Lower leg skin (tissue), 4 donors: ENCODE measurements around the gene TRPV2. TPM values are rescaled to one million over a fixed set of nuclear protein-coding genes. Genes with fewer than 3 reads are reported as not detected.

Source experiments
- DNase-seq, 2 donors: peaks; one replicate each; pipeline ENCODE4 v3.0.0-alpha.2; 2019; ENCODE audit warnings: low spot score in 2 of 2
- H3K4me3 ChIP-seq: fragments of 200-600 bp; sonication (generic); 2 replicates; pipeline ENCODE4 v1.5.1; 2017; ENCODE audit warnings: mild to moderate bottlenecking, low read depth; ENCODE audit not compliant: poor library complexity, severe bottlenecking
- POLR2A ChIP-seq, 2 donors: fragments of 450-650 bp; IDR thresholded peaks; one replicate each; pipeline ENCODE4 v1.6.1; 2016 to 2017; ENCODE audit warnings: antibody characterized with exemption in 2 of 2, mild to moderate bottlenecking in 1 of 2, moderate library complexity in 1 of 2
- WGBS, 2 donors: methylation state at CpG; one replicate each; pipeline ENCODE4 v1.1.5; 2018; 5-methylcytosine and 5-hydroxymethylcytosine counted together
- intact Hi-C: fragments of 100-400 bp; cut with DNase I; formaldehyde crosslinking; loops from one replicate; pipeline ENCODE4 v1.15.0; 2023; ENCODE audit warnings: low total_unique reads
- total RNA-seq, 4 donors: library from RNA; depleted of rRNA; stranded (reverse); fragments of >200 nt; gene quantifications; one replicate each; pipeline ENCODE4 v1.1.0, GENCODE V29; 2016
- TF ChIP-seq, protein P1 (sequence below), 3 donors: fragments of 450-650 bp; IDR thresholded peaks; one replicate each; pipeline ENCODE4 v1.5.1; 2016; ENCODE audit warnings: antibody characterized with exemption in 3 of 3, mild to moderate bottlenecking in 3 of 3, moderate library complexity in 2 of 3

TRPV2 gene
- total RNA-seq, 4 donors from 2014 or later = 3.3 to 8.9 (median 6.9) TPM

DNA sequence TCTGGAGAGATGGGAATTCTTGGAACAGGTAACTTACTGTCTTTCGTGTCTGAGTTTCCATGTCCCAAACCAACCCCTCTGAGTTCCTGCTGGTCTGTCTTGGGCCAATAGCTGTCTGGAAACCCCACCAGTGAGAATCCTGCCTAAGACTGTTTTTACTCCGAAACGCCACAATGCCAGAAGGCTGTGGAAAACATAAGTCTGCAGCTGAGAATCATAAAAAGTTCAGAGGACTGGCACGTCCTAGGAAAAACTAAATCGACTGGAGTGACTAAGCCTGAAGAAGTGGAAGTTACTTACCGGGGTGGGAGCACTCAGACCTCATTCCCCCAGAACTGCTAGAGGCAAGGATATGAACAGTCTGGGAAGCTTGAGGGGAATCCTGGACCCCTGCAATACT is 63.3 kb downstream of the TRPV2 start:
- intact Hi-C loops = no loop called here
- 67 to 71% methylated on average over 6 of the region's 6 CpGs for WGBS, 2 donors
- no peak for DNase-seq
- TF ChIP-seq, protein P1, sequence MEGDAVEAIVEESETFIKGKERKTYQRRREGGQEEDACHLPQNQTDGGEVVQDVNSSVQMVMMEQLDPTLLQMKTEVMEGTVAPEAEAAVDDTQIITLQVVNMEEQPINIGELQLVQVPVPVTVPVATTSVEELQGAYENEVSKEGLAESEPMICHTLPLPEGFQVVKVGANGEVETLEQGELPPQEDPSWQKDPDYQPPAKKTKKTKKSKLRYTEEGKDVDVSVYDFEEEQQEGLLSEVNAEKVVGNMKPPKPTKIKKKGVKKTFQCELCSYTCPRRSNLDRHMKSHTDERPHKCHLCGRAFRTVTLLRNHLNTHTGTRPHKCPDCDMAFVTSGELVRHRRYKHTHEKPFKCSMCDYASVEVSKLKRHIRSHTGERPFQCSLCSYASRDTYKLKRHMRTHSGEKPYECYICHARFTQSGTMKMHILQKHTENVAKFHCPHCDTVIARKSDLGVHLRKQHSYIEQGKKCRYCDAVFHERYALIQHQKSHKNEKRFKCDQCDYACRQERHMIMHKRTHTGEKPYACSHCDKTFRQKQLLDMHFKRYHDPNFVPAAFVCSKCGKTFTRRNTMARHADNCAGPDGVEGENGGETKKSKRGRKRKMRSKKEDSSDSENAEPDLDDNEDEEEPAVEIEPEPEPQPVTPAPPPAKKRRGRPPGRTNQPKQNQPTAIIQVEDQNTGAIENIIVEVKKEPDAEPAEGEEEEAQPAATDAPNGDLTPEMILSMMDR (IDR thresholded peaks at IDR 0.05) = no peak
- TF ChIP-seq POLR2A (IDR thresholded peaks at IDR 0.05) = no peak
- no peak overlapping the region for H3K4me3 ChIP-seq

GRCh38 chr17:16479264-16479663 is 63.9 kb downstream of the TRPV2 start:
- 86 to 88% methylated on average over 1 to 2 of the region's 2 CpGs for WGBS, 2 donors
- intact Hi-C loops = no loop called here

DNA sequence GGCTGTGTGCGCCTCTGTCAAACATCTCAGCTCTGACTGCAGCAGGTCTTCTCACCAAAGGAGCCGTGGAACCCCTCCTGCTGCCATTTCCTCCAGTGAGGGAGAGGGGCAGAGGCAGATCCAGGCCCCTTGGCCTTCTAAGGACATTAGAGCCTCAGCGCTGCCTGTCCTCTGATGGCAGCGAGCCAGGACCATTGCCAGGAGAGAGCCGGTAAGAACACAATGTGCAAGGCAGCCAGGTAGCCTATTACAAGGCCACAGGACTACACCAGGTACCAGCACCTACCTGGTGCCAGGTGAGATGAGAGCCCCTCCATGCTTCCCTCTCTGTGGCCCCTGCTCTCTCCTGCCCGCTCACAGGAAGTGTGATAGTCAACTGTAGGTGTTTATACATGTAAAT is 65.6 kb downstream of the TRPV2 start:
- TF ChIP-seq, protein P1 (IDR thresholded peaks at IDR 0.05) = no peak
- no peak for TF ChIP-seq POLR2A (IDR thresholded peaks at IDR 0.05)
- no peak for DNase-seq
- intact Hi-C loops = no loop called here
- 81 to 91% methylated on average over 4 to 6 of the region's 6 CpGs for WGBS, 2 donors
- no peak overlapping the region for H3K4me3 ChIP-seq

More at GRCh38 chr17:16479264-16479663, 63.9 kb downstream of the TRPV2 start:
- no peak for DNase-seq
- H3K4me3 ChIP-seq = no peak overlapping the region
- no peak for TF ChIP-seq POLR2A (IDR thresholded peaks at IDR 0.05)
- TF ChIP-seq, protein P1 (IDR thresholded peaks at IDR 0.05) = no peak

DNA sequence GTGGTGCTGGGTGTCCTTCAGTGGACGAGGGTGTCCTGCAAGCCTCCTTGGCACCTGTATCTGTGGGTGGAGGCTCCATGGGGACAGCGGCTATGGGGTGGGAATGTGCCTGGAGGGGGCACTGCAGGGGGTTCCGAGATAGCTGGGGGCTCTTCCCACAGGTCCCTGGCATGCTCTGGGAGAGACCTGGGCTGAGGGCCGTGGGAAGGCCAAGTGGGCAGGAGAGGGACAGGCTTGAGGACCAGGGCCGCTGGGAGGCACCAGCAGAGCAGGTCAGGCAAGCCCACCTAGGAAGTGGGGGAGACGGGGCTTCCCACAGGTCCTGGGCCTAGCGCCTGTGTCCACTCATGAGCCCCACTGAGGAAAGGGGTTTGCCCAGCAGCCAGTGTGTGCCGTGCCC is 66.9 kb downstream of the TRPV2 start:
- intact Hi-C loops = no loop called here
- no peak overlapping the region for H3K4me3 ChIP-seq
- 84 to 89% methylated on average over 6 to 8 of the region's 8 CpGs for WGBS, 2 donors
- no peak for TF ChIP-seq POLR2A (IDR thresholded peaks at IDR 0.05)
- TF ChIP-seq, protein P1 (IDR thresholded peaks at IDR 0.05) = no peak
- DNase-seq = no peak

- DNase-seq = no peak
- intact Hi-C loops = no loop called here
- 85 to 90% methylated on average over 8 of the region's 8 CpGs for WGBS, 2 donors
- H3K4me3 ChIP-seq = no peak overlapping the region
- TF ChIP-seq, protein P1 (IDR thresholded peaks at IDR 0.05) = no peak
- TF ChIP-seq POLR2A (IDR thresholded peaks at IDR 0.05) = no peak
Measured at GRCh38 chr17:16483021-16483645, 67.8 kb downstream of the TRPV2 start.
